HG03060 (cell line): ENCODE results near the gene ANTXR2.
"Not testable (repeated sequence)": the region's sequence is repeated elsewhere in the genome, so short reads cannot be mapped to it uniquely, and the experiment has no call there.

Experiments
- ATAC-seq: cut with Tn5 transposase; IDR thresholded peaks from one replicate; pipeline ENCODE4 v1.9.1; 2021; ENCODE audit warnings: low read depth, moderate number of reproducible peaks; ENCODE audit not compliant: unreplicated experiment

Gene ANTXR2

GRCh38 chr4:80072744-80073472 lies at the start of gene ANTXR2:
Gene ANTXR2, minus strand, starts transcription at chr4:80073229. Its CDS starts 669 bp downstream, at chr4:80072560.
- peak; percentile 37 for ATAC-seq

DNA sequence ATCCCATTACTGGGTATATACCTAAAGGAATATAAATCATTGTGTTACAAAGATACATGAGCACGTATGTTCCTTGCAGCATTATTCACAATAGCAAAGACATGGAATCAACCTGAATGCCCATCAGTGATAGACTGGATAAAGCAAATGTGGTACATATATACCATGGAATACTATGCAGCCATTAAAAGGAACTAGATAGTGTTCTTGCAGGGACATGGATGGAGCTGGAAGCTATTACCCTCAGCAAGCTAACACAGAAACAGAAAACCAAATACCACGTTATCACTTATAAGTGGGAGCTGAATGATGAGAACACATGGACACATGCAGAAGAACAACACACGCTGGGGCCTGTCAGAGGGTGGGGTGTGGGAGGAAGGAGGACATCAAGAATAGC lies 48.8 kb upstream of the ANTXR2 start:
- ATAC-seq = not testable (repeated sequence)

- ATAC-seq = not testable (repeated sequence)
Measured at GRCh38 chr4:80119620-80120019, 46.6 kb upstream of the ANTXR2 start.

- ATAC-seq = no peak
Measured at GRCh38 chr4:80116516-80116915, 43.5 kb upstream of the ANTXR2 start.

DNA sequence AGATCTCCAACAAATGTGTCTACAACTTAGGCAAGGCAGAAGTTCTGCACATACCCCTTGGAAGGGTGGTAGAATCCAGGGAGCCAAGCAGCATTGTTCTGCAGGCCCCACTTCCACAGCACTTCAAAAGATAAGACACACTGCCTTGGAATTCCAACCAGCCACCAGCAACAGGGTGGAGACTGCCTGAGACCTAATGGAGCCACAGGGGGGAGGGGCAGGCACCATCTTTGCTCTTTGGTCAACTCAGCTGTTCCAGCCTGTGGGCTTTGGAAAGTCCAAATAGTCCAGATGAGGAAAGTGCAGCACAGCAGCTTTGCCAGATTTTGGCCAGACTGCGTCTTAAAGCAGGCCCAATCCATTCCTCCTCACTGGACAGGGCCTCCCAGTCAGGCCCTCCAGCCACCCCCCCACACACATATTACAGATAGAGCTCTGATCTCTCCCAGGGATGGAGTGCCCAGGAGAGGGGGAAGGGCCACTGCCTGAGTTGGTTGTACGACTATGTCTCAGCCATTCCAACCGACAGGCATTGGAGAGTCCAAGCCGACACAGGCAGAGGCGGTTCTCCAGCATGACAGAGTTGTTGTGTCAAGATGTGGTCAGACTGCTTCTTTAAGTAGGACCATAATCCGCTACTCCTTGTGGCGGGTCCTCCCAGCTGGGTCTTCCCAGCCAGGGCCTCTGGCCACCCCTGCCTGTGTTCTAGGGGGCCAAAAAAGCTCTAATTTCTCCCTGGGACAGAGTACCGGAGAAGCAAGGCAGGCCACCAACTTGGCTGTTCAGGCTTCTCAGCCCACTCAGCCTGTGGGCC lies 42.5 kb upstream of the ANTXR2 start:
- ATAC-seq = no peak

GRCh38 chr4:80114732-80115265 lies 41.8 kb upstream of the ANTXR2 start:
- ATAC-seq = no peak

GRCh38 chr4:80113615-80114014 lies 40.6 kb upstream of the ANTXR2 start:
- no peak for ATAC-seq

- ATAC-seq = no peak
Measured at GRCh38 chr4:80112236-80112635, 39.2 kb upstream of the ANTXR2 start.

DNA sequence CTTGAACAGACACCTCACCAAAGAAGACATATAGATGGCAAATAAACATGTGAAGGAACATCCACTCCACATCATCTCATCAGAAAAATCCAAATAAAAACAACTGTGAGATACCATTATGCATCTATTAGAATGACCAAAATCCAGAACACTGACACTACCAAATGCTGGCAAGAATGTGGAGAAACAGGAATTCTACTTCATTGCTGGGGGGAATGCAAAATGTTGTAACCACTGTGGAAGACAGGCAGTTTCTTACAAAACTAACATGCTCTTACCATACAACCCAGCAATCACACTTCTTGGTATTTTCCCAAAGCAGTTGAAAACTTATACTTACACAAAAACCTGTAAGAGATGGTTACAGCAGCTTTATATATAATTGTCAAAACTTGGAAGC lies 38.2 kb upstream of the ANTXR2 start:
- no peak for ATAC-seq

- ATAC-seq = no peak
Measured at GRCh38 chr4:80107374-80107773, 34.3 kb upstream of the ANTXR2 start.

DNA sequence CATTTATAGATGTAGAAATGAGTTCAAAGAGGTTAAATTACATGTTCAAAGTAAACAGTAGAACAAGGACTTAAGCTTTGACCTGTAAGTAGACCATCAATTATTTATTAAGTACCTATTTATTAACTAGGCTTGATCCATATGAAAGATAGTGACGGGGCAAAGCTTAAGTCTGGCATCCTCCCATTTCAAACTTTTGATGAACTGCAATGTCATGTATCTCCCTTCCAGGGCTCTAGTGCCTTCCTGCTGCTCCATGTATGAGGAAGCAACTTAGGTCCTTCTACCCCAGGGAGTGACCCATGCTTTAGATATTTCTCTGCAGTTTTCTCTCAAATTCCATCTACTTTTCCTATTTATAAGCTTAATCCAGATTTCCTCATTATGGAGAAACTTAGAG lies 31.9 kb upstream of the ANTXR2 start:
- ATAC-seq = no peak

DNA sequence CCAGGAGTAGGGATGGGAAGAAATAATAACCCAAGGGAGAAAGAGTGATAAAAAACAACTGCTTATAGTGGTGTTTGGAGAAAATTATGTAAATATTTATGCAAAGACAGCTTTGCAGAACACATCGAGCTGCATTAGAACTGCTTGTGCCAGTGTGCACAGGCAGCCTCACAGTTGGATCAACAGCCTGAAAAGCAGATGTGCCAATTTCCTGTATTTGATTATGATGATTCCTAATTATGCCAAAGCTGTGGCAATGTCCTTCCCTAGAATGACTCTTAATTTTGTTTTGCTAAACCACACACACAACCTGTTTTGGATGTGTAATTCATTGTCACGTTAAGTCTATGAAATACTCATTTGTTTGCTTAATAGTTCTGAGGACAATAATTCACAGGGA lies 30.6 kb upstream of the ANTXR2 start:
- ATAC-seq = no peak

GRCh38 chr4:80101792-80102116 lies 28.7 kb upstream of the ANTXR2 start:
- no peak for ATAC-seq

GRCh38 chr4:80101071-80101791 lies 28.2 kb upstream of the ANTXR2 start:
- no peak for ATAC-seq

- no peak for ATAC-seq
Measured at GRCh38 chr4:80099671-80100070, 26.6 kb upstream of the ANTXR2 start.

DNA sequence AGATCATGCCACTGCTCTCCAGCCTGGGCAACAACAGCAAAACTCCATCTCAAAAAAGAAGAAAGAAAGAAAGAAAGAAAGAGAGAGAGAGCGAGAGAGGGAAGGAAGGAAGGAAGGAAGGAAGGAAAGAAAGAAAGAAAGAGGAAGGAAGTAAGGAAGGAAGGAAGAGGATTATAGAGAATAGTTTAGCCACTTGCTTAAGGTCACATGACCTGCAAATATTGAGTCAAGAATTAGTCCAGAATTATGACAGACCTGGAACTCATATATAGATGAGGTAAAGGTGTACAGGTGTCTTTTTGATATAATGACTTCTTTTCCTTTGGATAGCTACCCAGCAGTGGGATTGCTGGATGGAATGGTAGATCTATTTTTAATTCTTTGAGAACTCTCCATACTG lies 25.6 kb upstream of the ANTXR2 start:
- no peak for ATAC-seq

DNA sequence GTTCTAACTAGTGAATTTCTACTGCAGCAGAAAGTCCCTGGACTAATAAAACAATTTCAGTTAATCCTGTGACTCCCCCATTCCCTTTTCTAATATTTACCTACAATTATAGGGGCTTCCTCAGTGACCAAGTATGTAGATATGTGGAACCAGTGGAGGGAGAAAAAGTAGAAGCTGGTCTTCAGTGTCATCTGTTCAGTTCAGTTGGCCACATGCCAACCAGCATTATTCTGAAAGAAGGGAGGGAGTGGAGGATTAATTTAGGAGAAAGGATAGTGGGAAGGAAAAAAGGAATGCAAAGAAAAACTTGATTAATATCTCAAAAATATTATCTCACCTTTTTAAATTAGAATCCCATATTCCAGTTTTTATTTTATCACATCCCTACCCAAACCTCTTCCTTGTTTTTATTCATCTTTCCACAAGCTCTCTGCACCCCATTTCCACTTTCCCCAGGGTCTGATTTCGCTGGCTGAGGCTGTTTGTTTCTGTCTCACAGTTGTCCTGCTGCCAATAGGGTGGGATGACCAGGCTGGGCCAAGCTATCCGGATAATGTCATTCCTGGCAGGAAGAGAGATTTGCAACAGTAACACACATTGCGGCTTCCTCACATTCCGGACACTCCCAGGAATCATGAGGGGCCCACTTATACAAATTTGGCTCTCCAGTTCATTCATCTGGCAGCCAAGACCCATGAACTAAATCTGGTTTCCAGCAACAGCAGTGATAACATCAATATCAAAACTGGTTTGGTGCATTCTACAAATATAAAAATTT lies 24.6 kb upstream of the ANTXR2 start:
- no peak for ATAC-seq

DNA sequence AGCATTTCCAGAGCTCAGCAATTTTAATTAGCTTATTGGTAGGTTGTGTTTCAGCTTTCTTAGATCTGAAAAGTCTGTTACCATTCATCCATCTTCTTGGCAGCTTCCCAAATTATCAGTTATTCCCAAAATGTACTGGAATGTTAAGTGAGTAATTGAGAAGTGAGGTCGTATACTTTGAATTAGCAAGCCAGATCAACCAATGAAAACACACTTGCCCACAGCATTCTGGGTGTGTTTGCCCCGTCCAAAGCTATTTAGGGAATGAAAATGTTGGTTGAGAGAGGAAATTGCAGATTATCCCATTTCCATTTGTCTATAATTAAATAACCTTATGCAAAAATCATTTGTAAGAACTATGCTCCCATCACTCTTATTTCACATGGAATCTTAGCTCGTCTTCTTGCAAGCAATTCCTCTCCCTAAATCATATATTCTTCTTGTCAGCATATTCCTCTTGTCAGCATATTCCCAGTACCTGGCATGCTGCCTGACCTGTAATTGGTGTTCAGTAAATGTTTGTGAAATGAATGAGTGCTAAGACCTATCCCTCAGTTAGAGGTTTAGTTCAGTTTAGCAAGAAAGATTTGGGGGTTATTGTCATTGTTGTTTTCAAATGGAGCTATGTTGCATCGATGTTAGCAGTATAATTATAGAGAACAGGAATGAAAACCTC lies 23.3 kb upstream of the ANTXR2 start:
- no peak for ATAC-seq

DNA sequence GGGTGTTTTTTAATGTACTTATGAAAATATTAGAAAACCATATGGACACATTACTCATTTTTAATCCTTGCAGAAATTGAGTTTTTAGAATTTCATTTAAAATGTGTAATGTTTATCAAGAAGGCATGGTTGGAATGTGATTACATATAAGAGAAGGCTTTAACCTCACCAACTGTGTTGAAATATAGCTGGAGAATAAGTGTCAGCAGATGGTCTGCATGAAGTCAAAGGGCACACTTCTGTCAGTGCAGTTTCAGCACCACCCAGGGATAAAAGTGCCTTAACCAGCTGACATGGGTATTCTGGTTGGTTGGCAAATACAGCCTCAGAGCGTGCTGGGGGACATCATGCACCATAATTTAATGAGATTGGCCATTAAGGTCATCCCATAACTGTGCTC lies 21.2 kb upstream of the ANTXR2 start:
- ATAC-seq = no peak

GRCh38 chr4:80093563-80093962 lies 20.5 kb upstream of the ANTXR2 start:
- ATAC-seq = no peak
